H1 (cell line): ENCODE measurements around the gene MICALL2. TPM values are rescaled to one million over a fixed set of nuclear protein-coding genes. Genes with fewer than 3 reads are reported as not detected.

Experiments used
- POLR2AphosphoS5 ChIP-seq: IDR thresholded peaks from 2 replicates; pipeline ENCODE4 v1.6.1; 2011; ENCODE audit warnings: low read depth, low read length
- polyA plus RNA-seq, 7 experiments: library from polyadenylated mRNA; depleted of rRNA in 3 of 7; stranded (reverse) in 5 of 7; unstranded in 2 of 7; fragments of >200 nt in 5 of 7; fragments of 200-250 nt in 2 of 7; gene quantifications; 1 replicate in 5 of 7; 2 replicates in 1 of 7; 4 replicates in 1 of 7; pipeline versions ENCODE4 v1.2.1 to v1.2.3, GENCODE V29; 2011 to 2013; ENCODE audit warnings: missing spikeins in 2 of 7, mixed read lengths in 2 of 7
- total RNA-seq: library from RNA; stranded (reverse); fragmentation: NEBNext Ultra II Directional; extraction: Animal tissue kit (Norgen Biotek cat#: 25700); gene quantifications from 2 replicates; pipeline ENCODE4 v1.2.1, GENCODE V29; 2021

MICALL2 gene
- total and polyA plus RNA-seq, 2 of the 8 experiments (the other 6 are each of a cell fraction or from before 2014, with no cell fraction given) = 5.3 to 8.5 TPM

DNA sequence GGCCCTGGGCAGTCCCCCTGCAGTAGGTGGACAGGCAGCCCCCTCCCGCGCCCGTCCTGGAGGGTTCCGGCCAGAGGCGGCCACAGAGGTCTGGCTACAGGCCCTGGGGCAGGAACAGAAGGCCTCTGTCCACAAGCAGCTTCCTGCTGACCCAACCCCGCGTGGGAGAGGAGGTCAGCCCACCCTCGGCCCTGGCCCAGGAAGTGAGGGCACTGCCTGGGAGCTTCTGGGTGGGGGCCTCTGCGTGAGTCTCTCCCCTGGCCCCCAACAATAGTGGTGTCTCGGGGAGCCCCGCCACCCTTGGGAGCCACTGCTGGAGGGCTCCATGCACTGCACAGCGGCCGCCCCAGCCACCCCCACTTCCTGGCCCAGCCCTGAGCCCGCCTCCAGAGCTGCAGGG, 4.7 kb downstream of the MICALL2 start (continued):
- TF ChIP-seq POLR2AphosphoS5 = no peak
